NCI-H1694 treated with DMSO at 0.1 percent for 48 hours (cell line): ENCODE data around the gene MGAM2.
"Not testable (repeated sequence)": the region's sequence is repeated elsewhere in the genome, so short reads cannot be mapped to it uniquely, and the experiment has no call there.

ENCODE experiments used
- DNase-seq: peaks from one replicate; lab custom pipeline; 2025; lab: John Stamatoyannopoulos, UW

MGAM2 gene

GRCh38 chr7:142111499-142111898, at the start of gene MGAM2:
MGAM2 (plus strand) TSS chr7:142111718; CDS start chr7:142116874, 5,156 bp downstream.
- DNase-seq, result no peak

GRCh38 chr7:142063551-142064442, 47.7 kb upstream of the MGAM2 start:
- DNase-seq, result no peak

DNA sequence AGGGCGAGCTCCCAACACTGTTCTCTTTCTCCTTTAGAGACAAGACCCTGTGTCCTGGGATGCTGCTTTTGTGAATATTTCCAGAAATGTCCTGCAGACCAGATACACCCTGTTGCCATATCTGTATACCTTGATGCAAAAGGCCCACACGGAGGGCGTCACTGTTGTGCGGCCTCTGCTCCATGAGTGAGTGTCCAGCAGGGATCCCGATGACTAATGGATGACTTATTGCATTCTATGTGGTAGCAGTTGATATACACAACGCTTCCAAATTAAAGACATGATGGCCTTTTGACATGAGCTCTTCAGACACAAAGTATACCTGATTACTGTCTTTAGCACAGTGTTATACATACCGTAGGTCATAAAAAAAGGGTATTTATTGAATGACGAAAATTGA, 45.0 kb upstream of the MGAM2 start:
- no peak for DNase-seq

DNA sequence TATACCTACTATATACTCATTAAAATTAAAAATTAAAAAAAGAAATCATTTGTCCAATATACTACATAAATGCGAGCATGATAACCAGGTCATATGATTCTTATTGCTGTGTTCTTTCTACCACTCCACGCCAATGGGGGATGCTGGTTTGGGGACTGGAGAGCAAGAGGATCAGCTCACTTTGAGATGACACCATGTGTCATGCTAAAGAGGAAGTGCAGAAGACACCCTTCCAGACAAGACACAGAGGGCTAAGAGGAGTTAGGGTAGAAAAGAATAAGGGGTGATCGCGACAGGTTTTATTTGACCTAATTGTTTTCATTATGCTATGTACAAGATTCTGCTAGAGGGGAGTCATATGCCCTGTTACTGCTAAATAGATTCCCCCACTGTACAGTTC, 33.8 kb upstream of the MGAM2 start:
- DNase-seq, result no peak

- no peak for DNase-seq
Measured at GRCh38 chr7:142083605-142084004, 27.9 kb upstream of the MGAM2 start.

GRCh38 chr7:142085428-142085827, 26.1 kb upstream of the MGAM2 start:
- DNase-seq, result no peak

- no peak for DNase-seq
Measured at GRCh38 chr7:142088022-142088714, 23.4 kb upstream of the MGAM2 start.

DNA sequence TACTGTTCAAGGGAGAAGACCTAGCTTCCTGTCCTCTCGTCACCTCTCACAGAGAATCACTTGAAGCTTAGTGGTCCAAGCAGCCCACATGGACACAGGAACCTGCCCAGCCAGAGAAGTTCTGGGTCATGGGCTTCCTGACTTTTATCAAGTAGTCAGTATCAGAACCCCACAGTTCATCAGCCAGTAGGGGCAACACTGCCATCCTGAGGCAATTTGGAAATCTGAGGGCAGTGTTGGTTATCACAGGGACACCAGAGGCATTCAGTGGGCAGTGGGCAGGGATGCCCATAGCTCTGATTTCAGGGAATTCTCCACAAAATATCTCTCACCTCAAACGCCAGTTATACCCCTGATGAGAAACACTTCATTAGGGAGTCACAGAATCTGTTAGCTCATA, 22.5 kb upstream of the MGAM2 start:
- DNase-seq, result no peak

GRCh38 chr7:142091961-142092360, 19.6 kb upstream of the MGAM2 start:
- DNase-seq, result no peak

GRCh38 chr7:142094861-142095260, 16.7 kb upstream of the MGAM2 start:
- DNase-seq, result no peak

DNA sequence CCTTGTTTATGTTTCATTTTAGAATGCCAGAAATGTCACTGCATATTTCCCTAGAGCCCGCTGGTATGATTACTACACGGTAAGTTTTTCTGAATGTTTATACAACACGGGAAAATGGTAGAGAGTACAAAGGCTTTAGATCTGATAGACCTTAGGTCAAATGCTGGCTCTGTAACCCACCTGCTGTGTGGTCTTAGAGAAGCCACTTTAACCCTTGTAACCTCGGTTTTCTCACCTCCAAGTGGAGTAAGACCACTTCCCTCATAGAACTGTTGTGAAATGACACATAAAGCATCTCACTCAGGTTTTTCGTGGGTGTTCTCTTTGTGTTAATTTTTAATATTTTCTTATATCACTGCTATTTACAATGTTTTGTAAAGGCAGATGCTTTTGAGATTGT, 13.9 kb upstream of the MGAM2 start:
- DNase-seq, result no peak

DNA sequence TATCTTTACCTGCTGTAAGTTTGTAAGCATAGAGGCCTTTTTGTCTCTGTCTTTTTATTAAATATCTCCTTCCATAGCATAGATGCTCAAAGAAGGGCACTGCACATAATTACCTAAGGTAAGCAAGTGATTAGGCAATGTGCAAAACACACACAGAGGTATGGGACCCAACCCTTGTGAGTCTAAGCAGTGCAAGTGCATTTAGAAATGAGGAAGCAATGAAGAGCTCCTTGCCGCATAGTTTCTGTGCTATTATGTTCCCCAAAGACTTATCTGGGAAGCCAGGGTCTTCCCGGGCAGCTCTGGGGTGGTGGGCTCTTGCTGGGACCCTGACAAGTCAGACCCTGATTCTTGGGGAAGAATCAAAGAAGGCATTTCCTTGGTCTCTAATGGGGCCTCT, 13.5 kb upstream of the MGAM2 start:
- no peak for DNase-seq

DNA sequence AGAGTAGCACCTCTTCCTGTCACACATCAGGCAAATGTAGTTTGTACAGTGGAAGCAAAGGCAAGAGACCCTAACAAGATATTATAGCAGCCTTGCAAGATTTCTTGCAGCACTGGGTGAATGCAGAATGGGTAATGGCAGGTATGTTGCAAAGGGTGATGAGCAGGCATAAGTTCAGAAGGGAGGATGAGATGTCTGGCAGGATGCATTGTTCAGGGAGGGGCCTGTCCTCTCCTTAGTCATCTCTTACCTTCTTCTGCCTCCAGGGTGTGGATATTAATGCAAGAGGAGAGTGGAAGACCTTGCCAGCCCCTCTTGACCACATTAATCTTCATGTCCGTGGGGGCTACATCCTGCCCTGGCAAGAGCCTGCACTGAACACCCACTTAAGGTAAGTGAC, 12.2 kb upstream of the MGAM2 start:
- DNase-seq, result not testable (repeated sequence)

GRCh38 chr7:142100634-142101033, 10.9 kb upstream of the MGAM2 start:
- no peak for DNase-seq

- not testable (repeated sequence) for DNase-seq
Measured at GRCh38 chr7:142101794-142102193, 9.7 kb upstream of the MGAM2 start.

- DNase-seq, result no peak
Measured at GRCh38 chr7:142104550-142105527, 6.7 kb upstream of the MGAM2 start.

DNA sequence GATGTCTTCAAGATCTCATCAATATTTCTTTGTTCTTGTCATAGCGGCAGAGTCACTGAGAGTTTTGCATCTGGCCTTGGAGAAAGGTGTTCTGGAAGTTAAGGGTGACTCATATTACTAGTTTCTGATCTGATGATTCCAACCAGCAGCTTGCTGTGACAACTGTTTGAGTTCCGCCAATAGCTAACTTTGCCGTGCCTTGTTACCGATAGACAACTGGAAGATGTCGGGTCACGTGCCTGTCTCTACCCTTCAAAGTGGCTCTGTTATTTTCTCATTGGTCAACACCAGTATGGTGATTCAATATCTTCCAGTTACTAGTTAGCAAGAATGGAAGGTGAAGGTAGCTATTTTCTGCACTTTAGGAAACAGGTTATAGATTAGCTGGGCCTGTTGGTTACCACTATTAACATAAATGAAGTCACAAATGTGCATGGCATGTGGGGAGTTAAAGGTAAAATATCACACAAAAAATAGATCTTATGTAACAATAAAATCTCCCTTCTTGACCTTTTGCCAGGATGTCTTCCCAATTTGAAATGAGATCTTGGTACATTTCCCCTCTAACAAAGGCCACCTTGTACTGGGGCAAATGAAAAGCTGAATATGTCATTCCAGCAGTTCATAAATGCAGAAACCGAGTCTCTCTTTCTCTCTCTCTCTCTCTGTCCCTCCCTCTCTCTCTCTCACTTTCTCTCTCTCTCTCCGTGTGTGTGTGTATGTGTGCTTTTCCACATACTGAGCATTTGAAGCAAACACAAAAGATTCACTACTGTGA, 2.6 kb upstream of the MGAM2 start:
- DNase-seq, result no peak

GRCh38 chr7:142110098-142110497, 1.4 kb upstream of the MGAM2 start:
- DNase-seq, result no peak

DNA sequence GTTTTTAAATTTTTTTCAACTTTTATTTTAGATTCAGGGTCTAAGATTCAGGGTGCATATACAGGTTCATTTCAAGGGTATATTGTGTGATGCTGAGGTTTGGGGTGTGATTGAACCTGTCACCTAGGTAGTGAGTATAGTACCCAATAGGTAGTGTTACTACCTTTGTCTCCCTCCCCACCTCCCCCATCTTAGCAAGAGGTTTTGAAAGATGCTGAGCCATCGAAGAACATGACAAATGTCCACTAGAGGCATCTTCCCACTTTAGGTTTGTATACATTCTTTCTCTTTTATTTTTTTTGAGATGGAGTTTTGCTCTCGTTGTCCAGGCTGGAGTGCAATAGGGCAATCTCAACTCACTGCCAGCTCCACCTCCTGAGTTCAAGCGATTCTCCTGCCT, 880 bp upstream of the MGAM2 start:
- no peak for DNase-seq

- no peak for DNase-seq
Measured at GRCh38 chr7:142112086-142112485, 568 bp downstream of the MGAM2 start.

GRCh38 chr7:142114207-142114606, 2.7 kb downstream of the MGAM2 start:
- DNase-seq, result no peak
